GM11168 (cell line): ENCODE data around the gene HAT1.

ENCODE experiments used
- in situ Hi-C: fragments of 300-500 bp; cut with MboI; formaldehyde crosslinking; loops from one replicate; pipeline ENCODE4 v1.12.0; 2022; ENCODE audit warnings: low sequenced_read_pairs; ENCODE audit not compliant: unreplicated experiment

Gene HAT1

DNA sequence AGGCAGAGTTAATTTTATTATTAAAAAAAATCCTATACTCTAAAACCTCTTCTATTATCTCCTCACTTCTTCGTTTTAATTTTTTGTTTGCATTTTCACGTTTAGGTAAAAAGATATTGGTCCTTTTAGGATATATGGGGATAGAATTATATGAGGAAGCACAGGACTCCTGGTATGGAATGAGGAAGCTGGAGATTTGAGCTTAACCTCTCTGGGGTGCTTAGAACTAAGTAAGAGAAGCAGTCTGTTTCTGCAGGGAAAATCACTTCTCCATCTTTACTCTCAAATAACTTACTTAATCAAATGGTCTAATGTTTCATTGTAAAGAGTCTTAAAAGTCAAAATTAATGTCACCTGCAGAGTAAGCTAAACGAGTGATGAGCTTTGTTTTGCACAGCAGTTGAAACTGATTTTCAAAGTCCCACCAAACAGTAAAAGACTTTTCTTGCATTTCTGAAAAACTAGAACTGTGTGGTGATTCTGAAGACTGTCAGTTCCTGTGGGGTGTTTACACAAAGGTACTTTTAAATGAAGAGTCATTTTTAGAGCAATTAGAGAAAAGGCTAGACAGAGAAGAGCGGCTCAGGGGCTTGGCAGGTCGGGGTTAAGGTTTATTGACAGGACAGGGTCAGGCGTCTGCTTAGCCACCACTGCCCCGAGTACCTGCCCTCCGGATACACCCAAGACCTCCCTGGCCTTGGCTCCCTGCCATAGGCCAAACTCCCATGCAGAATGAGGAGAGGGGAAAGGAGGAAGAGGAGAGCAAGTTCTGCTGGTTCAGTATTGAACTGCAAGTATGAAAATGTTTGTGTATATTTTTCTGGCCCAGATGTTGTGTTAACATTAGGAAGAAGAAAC lies 99.0 kb downstream of the HAT1 start:
- in situ Hi-C loops = no loop called here

DNA sequence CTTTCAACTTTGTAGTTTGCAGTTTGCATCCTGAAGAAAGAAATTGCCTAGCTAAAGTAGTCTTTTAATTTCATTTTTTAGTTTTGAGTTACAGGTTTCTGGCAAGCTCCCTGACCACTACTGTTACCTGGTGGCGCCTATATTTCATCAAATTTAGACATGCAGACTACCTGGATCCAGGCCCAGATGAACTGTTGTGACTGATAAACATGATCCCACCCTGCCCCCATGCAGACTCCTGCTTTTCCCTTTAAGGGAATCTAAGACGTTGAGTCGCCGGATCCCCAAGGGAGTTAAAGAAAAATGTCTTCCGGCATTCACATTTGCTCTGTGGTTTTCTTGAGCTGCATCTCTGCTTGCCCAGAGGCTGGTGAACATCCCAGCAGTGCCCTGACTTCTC lies 99.7 kb downstream of the HAT1 start:
- in situ Hi-C loops = no loop called here

DNA sequence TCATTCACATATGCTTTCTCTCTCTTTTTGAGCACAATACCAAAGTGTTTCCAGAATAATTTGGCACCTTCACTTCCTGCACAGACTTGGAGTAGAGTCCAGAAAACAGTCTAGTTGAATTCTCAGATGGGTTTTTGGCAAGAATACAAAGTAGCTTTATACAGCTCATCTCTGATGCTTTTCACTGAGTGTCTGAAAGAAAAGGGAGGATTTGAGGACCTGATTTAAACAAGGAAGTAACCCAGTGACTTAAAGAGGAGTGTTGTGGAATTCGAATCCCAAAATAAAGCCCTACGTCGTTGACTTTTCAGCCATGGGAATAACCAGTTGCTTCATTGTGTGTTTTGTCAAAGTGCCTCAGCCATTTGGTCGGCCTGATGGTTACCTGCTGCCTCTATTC lies 109.3 kb downstream of the HAT1 start:
- in situ Hi-C loops = no loop called here
